ENCODE data around the gene PDGFC. TPM values are rescaled to one million over a fixed set of nuclear protein-coding genes. Genes with fewer than 3 reads are reported as not detected.

PDGFC gene
- total RNA-seq, 6 experiments from 2014 or later: 6.6 to 19.0 (median 10.3) TPM

DNA sequence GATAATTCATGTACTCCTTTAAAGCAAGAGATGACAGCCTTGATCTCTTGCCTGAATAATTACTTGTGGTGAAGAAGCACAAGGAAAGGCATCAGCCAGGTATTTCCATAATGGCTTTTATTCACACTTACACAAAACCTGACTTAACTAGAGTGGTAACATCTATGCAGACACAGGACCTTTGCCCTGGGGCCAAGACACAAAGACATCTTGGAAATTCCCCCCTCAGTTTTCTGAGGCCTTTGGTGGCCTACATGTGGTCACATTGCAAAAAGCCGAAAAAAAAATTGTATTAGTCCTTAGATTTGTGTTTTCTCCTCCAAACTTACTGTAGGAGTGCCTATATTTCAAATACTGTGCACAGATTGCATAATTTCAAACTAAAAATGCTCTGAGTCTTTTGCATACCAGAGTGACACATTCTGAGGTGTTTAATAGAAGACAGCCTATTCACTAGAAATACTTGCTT lies 172.4 kb downstream of the PDGFC start:
- DNase-seq: no peak
- no peak for ATAC-seq
- intact Hi-C loops (cut with DNase I): no loop called here
- Histone ChIP-seq H3K9me3 (no peaks in the 10 kb centered on the region), H3K4me1 (no peaks in the 10 kb centered on the region), H3K4me3 (no peak overlapping the region), H3K27ac (no peak overlapping the region), H3K36me3 (no peaks in the 10 kb centered on the region), H3K27me3 (no peaks in the 10 kb centered on the region)
- WGBS (ENCODE audit: insufficient coverage, low coverage, low lambda C conversion rate, missing lambda C conversion rate): 67% methylated on average over 1 of the region's 1 CpG
- TF ChIP-seq, protein P1, sequence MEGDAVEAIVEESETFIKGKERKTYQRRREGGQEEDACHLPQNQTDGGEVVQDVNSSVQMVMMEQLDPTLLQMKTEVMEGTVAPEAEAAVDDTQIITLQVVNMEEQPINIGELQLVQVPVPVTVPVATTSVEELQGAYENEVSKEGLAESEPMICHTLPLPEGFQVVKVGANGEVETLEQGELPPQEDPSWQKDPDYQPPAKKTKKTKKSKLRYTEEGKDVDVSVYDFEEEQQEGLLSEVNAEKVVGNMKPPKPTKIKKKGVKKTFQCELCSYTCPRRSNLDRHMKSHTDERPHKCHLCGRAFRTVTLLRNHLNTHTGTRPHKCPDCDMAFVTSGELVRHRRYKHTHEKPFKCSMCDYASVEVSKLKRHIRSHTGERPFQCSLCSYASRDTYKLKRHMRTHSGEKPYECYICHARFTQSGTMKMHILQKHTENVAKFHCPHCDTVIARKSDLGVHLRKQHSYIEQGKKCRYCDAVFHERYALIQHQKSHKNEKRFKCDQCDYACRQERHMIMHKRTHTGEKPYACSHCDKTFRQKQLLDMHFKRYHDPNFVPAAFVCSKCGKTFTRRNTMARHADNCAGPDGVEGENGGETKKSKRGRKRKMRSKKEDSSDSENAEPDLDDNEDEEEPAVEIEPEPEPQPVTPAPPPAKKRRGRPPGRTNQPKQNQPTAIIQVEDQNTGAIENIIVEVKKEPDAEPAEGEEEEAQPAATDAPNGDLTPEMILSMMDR (IDR thresholded peaks at IDR 0.05): no peak
- no peak for TF ChIP-seq POLR2A (IDR thresholded peaks at IDR 0.05)

DNA sequence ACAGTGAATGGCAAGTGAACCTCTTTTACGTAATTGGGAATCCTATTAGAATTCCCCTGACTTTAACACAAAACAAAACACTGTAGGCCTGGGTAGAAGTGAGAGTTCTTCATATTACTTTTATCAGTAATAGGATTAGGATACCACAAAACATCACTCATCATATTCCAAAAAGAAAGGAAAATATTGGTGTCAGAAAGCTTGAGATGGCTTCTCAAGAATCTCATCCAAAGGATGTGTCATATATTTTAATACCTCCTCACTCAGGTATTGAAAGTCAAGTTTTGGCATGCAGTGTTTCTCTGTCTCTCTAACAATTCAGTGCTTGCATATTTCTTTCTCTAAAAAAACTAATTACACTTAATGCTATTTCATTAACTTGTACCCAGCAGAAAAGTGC lies 173.2 kb downstream of the PDGFC start:
- Histone ChIP-seq H3K36me3 (no peaks in the 10 kb centered on the region), H3K9me3 (no peaks in the 10 kb centered on the region), H3K4me3 (no peak overlapping the region), H3K27ac (no peak overlapping the region), H3K27me3 (no peaks in the 10 kb centered on the region), H3K4me1 (no peaks in the 10 kb centered on the region)
- 100% methylated on average over 1 of the region's 1 CpG for WGBS (ENCODE audit: insufficient coverage, low coverage, low lambda C conversion rate, missing lambda C conversion rate)
- no peak for DNase-seq
- intact Hi-C loops (cut with DNase I): no loop called here
- TF ChIP-seq, protein P1 (IDR thresholded peaks at IDR 0.05): no peak
- TF ChIP-seq POLR2A (IDR thresholded peaks at IDR 0.05): no peak
- ATAC-seq: no peak

DNA sequence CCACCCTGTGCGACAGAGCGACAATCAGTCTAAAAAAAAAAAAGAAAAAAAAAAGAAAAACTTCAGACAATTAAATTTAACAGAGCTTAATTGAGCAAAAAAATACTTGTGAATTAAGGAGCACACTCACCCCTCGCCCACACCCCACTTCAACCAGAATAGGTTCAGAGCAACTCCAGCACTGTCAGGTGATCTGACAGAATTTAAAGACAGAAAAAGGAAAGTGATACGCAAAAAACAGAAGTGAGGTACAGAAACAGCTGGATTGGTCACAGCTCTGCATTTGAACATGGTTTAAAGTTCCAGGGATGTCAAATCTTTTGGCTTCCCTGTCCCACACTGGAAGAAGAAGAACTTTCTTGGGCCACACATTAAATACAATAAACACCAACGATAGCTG lies 174.4 kb downstream of the PDGFC start:
- H3K27me3 ChIP-seq: no peaks in the 10 kb centered on the region

DNA sequence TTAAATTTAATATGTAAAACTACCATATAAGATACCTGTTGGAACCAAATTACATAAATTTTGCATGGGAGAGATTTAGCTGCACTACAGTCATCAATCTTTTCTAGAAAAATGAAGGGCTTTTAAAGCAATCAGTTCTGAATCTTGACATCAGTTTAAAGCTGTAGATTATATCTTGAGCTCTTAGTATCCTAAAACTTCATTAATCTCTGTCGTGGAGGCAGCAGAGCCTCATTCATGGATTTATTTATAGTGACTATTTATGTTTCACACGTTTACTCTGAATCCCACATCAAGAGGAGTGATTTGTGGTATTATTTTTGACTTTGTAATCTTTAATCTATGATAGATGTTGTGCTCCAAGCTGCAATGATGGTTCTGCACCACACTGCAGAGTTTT lies 175.9 kb downstream of the PDGFC start:
- Histone ChIP-seq H3K9me3 (no peaks in the 10 kb centered on the region), H3K27me3 (no peaks in the 10 kb centered on the region), H3K27ac (no peak overlapping the region), H3K4me3 (no peak overlapping the region), H3K36me3 (no peaks in the 10 kb centered on the region), H3K4me1 (no peaks in the 10 kb centered on the region)
- 59% methylated on average over 2 of the region's 2 CpGs for WGBS (ENCODE audit: insufficient coverage, low coverage, low lambda C conversion rate, missing lambda C conversion rate)
- intact Hi-C loops (cut with DNase I): no loop called here
- no peak for ATAC-seq
- no peak for DNase-seq
- TF ChIP-seq, protein P1 (IDR thresholded peaks at IDR 0.05): no peak
- no peak for TF ChIP-seq POLR2A (IDR thresholded peaks at IDR 0.05)

More for the DNA sequence above, 174.4 kb downstream of the PDGFC start:
- ATAC-seq (no peak), DNase-seq (no peak)
- Histone ChIP-seq H3K4me1 (no peaks in the 10 kb centered on the region), H3K27ac (no peak overlapping the region), H3K9me3 (no peaks in the 10 kb centered on the region), H3K36me3 (no peaks in the 10 kb centered on the region), H3K4me3 (no peak overlapping the region)
- 86% methylated on average over 4 of the region's 5 CpGs for WGBS (ENCODE audit: insufficient coverage, low coverage, low lambda C conversion rate, missing lambda C conversion rate)
- TF ChIP-seq, protein P1 (IDR thresholded peaks at IDR 0.05): no peak
- no peak for TF ChIP-seq POLR2A (IDR thresholded peaks at IDR 0.05)
- intact Hi-C loops (cut with DNase I): no loop called here

DNA sequence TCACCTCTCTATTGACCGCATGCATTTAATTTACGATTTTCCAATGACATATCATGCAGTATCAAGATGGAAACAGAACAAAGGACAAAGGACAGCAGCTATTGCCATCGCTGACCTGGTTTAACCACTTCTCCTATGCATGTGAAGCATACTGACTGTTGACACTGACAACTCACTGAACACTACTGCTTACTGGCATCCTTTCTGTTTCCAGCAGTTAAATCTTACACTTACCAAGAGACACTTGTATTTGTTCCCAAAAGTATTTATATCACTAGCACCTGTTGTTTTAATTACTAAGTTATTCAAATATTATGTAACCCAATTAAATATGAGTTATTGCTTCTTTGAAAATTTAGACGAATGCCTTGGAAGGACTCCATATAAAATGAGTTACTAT lies 176.7 kb downstream of the PDGFC start:
- no peak overlapping the region for H3K27ac ChIP-seq
- ATAC-seq: no peak
- intact Hi-C loops (cut with DNase I): no loop called here
- no peak for TF ChIP-seq POLR2A (IDR thresholded peaks at IDR 0.05)
- TF ChIP-seq, protein P1 (IDR thresholded peaks at IDR 0.05): no peak
- H3K27me3 ChIP-seq: no peaks in the 10 kb centered on the region
- no peaks in the 10 kb centered on the region for H3K4me1 ChIP-seq
- H3K36me3 ChIP-seq: no peaks in the 10 kb centered on the region
- no peaks in the 10 kb centered on the region for H3K9me3 ChIP-seq
- no peak overlapping the region for H3K4me3 ChIP-seq
- no peak for DNase-seq
- 73% methylated on average over 4 of the region's 4 CpGs for WGBS (ENCODE audit: insufficient coverage, low coverage, low lambda C conversion rate, missing lambda C conversion rate)
